Endometrial microvascular endothelial cells (primary cell): ENCODE results near the gene WDR54. TPM values are rescaled to one million over a fixed set of nuclear protein-coding genes. Genes with fewer than 3 reads are reported as not detected.

Experiments used
- in situ Hi-C: cut with HindIII; loops from 2 replicates; pipeline ENCODE4 v1.10.0; 2017; ENCODE audit warnings: low sequenced_read_pairs, low pct_unique_long_range_greater_than_20kb; ENCODE audit errors: inconsistent ontology term
- total RNA-seq: library from RNA; depleted of rRNA; stranded (reverse); fragments of >200 nt; gene quantifications from one replicate; pipeline ENCODE4 v1.2.3, GENCODE V29; 2015; ENCODE audit errors: inconsistent ontology term

Gene WDR54
- total RNA-seq, 1 donor from 2014 or later: 28.4 TPM

- in situ Hi-C loops: no loop called here
Observed at GRCh38 chr2:74471332-74472065, 50.0 kb downstream of the WDR54 start.

DNA sequence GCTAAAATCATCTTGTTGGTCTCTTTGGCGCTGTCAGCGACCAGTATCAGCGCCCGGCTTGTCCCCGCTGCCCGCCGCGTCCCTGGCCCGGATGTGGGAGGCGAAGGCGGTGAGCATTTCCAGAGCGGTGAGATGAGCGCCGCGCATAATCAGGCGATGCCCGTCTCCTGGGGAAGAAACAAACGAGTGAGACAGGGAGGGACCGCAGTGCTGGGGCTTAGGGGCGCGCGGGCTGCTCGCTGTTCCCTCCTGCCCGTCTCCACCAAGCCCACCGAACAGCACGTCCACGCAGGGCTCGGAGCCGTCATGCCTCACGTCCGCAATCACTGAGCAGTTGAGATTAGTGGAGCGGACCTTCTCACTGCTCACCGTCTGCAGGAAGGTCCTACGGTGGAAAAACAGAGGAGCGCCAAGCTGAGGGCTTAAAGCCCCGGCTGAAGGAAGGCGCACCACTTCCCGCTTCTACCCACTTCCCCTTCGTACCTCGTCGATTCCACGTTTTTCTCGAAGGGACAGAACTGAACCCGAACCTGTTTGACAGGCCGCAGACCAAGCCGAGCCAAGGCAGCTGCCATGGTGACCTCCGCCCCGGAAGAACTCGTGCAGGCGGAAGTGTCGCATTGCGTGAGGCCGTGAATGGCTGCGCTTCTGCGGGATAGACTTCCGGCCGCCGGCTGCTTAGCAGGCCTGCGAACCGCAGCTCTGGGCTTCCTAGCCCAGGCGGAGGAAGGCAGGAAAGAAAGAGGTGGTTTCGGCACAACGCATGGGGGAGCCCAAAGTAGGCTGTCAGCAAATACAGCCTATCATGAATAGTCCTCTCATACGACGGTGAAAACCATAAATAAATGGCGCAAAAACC, 50.8 kb downstream of the WDR54 start, which contains the start of gene MRPL53:
MRPL53 (minus strand) TSS at position 595 of the 859 bp plus-strand sequence; CDS start at position 575, 20 bp downstream.
- in situ Hi-C loops: no loop called here

DNA sequence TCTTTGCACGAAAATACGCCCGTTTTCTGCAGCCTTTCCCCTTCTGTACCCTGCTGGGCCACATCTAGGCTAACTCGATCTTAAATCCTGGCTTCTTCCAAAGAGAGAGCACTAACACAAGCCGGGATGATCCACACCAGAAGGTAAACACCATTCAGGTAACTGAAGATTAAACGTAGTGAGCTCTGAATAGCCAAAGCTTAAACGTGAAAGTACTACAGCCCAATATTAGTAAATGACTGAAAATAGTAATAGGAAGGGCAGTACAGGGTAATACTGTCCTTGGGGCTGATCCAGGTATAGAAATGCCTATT, 51.4 kb downstream of the WDR54 start:
- in situ Hi-C loops: no loop called here

DNA sequence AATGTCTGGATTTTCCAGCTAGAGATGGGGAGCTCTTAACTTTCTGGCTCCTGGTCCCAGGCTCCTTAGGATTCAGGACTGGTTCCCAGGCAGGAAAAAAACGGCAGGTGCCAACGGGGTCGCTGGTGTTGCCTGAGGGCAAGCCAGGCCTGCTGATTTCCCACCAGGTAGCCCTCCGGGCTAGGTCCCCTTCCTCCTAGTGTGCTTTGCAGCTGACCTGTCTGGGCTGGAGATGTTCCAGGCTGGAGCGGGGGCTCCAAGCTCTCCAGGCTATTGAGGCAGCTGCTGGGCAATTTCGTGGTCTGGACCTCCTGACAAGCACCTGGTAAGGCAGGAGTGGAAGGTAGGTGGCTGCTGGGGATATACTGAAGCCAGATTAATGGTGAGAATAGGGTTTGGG, 53.0 kb downstream of the WDR54 start:
- in situ Hi-C loops: no loop called here

DNA sequence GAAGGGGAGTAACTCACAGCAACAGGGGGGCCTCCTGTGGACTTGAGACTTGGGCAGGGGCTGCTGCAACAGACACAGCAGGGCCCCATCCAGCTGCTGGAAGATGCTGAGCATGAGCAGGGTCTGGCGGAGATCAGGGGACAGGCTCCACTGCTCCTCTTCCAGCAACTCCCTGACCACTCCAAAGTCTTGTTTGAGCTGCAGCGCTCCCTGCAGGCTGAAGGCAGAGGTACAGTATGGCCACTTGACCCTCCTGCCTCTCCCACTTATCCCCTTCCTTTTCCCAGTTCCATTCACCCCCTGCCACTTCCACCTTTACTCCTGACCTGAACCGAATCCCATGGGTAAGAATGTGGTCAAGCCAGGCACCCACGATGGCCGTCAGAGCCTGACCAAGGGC, 53.4 kb downstream of the WDR54 start:
- in situ Hi-C loops: no loop called here

Other genes starting within 250 kb of the WDR54 start
- 117 TPM for gene MOB1A, start 242.9 kb upstream of the WDR54 start, total RNA-seq
- gene MTHFD2, start 223.1 kb upstream of the WDR54 start, total RNA-seq: 62.7 TPM
- 0.37 TPM for gene SLC4A5, start 78.3 kb upstream of the WDR54 start, total RNA-seq
- 121 TPM for gene DCTN1, start 41.4 kb upstream of the WDR54 start, total RNA-seq
- gene C2orf81, start 111 bp upstream of the WDR54 start, total RNA-seq: 0.46 TPM
- gene RTKN, start 20.2 kb downstream of the WDR54 start, total RNA-seq: 1.0 TPM
- gene INO80B, start 33.4 kb downstream of the WDR54 start, total RNA-seq: 13.2 TPM
- gene WBP1, start 36.7 kb downstream of the WDR54 start, total RNA-seq: 40.0 TPM
- 92.7 TPM for gene MOGS, start 43.7 kb downstream of the WDR54 start, total RNA-seq
- 29.5 TPM for gene MRPL53, start 51.0 kb downstream of the WDR54 start, total RNA-seq
- gene CCDC142, start 61.3 kb downstream of the WDR54 start, total RNA-seq: 7.1 TPM
- gene TTC31, start 61.4 kb downstream of the WDR54 start, total RNA-seq: 33.7 TPM
- 2.5 TPM for gene LBX2, start 77.9 kb downstream of the WDR54 start, total RNA-seq
- 17.2 TPM for gene PCGF1, start 86.0 kb downstream of the WDR54 start, total RNA-seq
- not detected for gene TLX2, start 92.7 kb downstream of the WDR54 start, total RNA-seq
- gene DQX1, start 104.5 kb downstream of the WDR54 start, total RNA-seq: 0.19 TPM
- 135 TPM for gene AUP1, start 108.0 kb downstream of the WDR54 start, total RNA-seq
- gene HTRA2, start 108.2 kb downstream of the WDR54 start, total RNA-seq: 42.1 TPM
- 0.65 TPM for gene LOXL3, start 132.2 kb downstream of the WDR54 start, total RNA-seq
- 9.1 TPM for gene DOK1, start 133.0 kb downstream of the WDR54 start, total RNA-seq
- 0.09 TPM for gene M1AP, start 226.6 kb downstream of the WDR54 start, total RNA-seq
- gene SEMA4F, start 232.5 kb downstream of the WDR54 start, total RNA-seq: 13.2 TPM